ENCODE data around the gene NCF4.

NCF4 gene

DNA sequence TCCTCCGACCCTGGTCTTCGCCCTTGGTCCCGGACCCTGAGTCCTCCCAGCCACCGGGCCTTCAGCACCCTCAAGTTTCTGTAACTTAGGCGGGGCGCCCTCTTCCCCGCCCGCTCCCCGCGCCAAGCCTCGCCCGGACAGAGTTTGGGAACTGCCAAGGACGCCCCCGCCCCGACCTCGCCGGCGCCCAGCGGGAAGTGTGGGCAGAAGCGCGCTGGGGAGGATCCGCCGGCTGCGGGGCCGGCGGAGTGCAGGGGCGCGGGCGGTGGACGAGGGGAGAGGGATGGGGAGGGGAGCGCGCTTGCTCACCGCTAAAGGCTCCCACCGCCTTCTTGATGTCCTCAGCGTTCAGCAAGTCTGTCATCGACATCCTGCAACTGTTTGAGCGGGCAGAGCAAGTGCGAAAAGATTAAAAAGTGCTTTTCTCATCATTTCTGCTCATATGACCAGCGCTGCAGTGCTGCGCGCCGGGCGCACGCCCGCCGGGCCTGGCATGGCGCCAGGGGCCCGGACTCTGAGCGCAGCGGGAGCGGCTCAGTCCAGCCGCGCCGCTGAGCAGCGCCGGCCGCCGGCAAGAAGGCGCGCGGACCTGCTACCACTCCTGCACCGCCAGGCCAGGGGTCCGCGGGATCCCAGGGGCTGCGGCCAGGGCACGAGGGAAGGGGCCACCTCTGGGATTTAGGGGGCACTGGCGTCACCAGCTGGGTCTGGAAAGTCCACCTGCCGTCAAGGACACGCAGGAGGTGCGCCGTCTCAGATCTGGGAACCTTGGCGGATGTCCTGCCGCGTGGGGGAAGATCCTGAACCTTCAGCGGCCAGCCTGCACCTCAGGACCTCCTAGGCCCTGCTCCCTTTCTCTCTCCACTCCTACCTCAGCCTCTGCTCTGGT is 43.9 kb upstream of the NCF4 start, which contains the start of gene PVALB (continued):
- TF ChIP-seq ZNF155 (tag by site-specific recombination; IDR thresholded peaks at IDR 0.05) (no peak), KLF9 (tag by site-specific recombination; IDR thresholded peaks at IDR 0.05; ENCODE audit: low read depth) (no peak), ZNF433 (tag by site-specific recombination; IDR thresholded peaks at IDR 0.05; ENCODE audit: low read depth) (no peak), ZNF266 (tag by site-specific recombination; IDR thresholded peaks at IDR 0.05; ENCODE audit: low read depth) (no peak), YY2 (tag by site-specific recombination; IDR thresholded peaks at IDR 0.05) (no peak), ZNF548 (tag by site-specific recombination; IDR thresholded peaks at IDR 0.05) (no peak), SP7 (tag by site-specific recombination; IDR thresholded peaks at IDR 0.05) (no peak; the same call in 1 of the 2 replicates), ZNF121 (tag by site-specific recombination; IDR thresholded peaks at IDR 0.05) (no peak), ZEB2 (tag by site-specific recombination; IDR thresholded peaks at IDR 0.05) (no peak), ZNF621 (tag by site-specific recombination; IDR thresholded peaks at IDR 0.05) (no peak), ZNF214 (tag by site-specific recombination; IDR thresholded peaks at IDR 0.05; ENCODE audit: borderline replicate concordance) (no peak), ZNF157 (tag by site-specific recombination; IDR thresholded peaks at IDR 0.05) (no peak), ZNF510 (tag by site-specific recombination; IDR thresholded peaks at IDR 0.05; ENCODE audit: insufficient replicate concordance) (no peak), ZNF623 (tag by site-specific recombination; IDR thresholded peaks at IDR 0.05) (no peak), ZNF600 (tag by site-specific recombination; IDR thresholded peaks at IDR 0.05) (peak; percentile 48; the same call in 1 of the 2 replicates), ZNF791 (tag by site-specific recombination; IDR thresholded peaks at IDR 0.05) (no peak), IKZF3 (tag by site-specific recombination; IDR thresholded peaks at IDR 0.05) (peak; percentile 63; the same call in 1 of the 2 replicates), ZNF658 (tag by site-specific recombination; IDR thresholded peaks at IDR 0.05) (no peak), ZNF10 (tag by site-specific recombination; IDR thresholded peaks at IDR 0.05) (no peak), ZNF747 (tag by site-specific recombination; IDR thresholded peaks at IDR 0.05) (no peak), ZFHX2 (tag by site-specific recombination; conservative IDR thresholded peaks at IDR 0.05) (peak; percentile 96), ZBTB17 (tag by site-specific recombination; IDR thresholded peaks at IDR 0.05) (peak; percentile 82)
- TF ChIP-seq, protein P1, sequence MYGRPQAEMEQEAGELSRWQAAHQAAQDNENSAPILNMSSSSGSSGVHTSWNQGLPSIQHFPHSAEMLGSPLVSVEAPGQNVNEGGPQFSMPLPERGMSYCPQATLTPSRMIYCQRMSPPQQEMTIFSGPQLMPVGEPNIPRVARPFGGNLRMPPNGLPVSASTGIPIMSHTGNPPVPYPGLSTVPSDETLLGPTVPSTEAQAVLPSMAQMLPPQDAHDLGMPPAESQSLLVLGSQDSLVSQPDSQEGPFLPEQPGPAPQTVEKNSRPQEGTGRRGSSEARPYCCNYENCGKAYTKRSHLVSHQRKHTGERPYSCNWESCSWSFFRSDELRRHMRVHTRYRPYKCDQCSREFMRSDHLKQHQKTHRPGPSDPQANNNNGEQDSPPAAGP (tag by site-specific recombination; IDR thresholded peaks at IDR 0.05) = 0 out of 2 replicates have a peak, but pooled peaks have one; percentile 48
- TF ChIP-seq, protein P2, sequence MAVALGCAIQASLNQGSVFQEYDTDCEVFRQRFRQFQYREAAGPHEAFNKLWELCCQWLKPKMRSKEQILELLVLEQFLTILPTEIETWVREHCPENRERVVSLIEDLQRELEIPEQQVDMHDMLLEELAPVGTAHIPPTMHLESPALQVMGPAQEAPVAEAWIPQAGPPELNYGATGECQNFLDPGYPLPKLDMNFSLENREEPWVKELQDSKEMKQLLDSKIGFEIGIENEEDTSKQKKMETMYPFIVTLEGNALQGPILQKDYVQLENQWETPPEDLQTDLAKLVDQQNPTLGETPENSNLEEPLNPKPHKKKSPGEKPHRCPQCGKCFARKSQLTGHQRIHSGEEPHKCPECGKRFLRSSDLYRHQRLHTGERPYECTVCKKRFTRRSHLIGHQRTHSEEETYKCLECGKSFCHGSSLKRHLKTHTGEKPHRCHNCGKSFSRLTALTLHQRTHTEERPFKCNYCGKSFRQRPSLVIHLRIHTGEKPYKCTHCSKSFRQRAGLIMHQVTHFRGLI (tag by site-specific recombination; IDR thresholded peaks at IDR 0.05) = no peak
- TF ChIP-seq, protein P3, sequence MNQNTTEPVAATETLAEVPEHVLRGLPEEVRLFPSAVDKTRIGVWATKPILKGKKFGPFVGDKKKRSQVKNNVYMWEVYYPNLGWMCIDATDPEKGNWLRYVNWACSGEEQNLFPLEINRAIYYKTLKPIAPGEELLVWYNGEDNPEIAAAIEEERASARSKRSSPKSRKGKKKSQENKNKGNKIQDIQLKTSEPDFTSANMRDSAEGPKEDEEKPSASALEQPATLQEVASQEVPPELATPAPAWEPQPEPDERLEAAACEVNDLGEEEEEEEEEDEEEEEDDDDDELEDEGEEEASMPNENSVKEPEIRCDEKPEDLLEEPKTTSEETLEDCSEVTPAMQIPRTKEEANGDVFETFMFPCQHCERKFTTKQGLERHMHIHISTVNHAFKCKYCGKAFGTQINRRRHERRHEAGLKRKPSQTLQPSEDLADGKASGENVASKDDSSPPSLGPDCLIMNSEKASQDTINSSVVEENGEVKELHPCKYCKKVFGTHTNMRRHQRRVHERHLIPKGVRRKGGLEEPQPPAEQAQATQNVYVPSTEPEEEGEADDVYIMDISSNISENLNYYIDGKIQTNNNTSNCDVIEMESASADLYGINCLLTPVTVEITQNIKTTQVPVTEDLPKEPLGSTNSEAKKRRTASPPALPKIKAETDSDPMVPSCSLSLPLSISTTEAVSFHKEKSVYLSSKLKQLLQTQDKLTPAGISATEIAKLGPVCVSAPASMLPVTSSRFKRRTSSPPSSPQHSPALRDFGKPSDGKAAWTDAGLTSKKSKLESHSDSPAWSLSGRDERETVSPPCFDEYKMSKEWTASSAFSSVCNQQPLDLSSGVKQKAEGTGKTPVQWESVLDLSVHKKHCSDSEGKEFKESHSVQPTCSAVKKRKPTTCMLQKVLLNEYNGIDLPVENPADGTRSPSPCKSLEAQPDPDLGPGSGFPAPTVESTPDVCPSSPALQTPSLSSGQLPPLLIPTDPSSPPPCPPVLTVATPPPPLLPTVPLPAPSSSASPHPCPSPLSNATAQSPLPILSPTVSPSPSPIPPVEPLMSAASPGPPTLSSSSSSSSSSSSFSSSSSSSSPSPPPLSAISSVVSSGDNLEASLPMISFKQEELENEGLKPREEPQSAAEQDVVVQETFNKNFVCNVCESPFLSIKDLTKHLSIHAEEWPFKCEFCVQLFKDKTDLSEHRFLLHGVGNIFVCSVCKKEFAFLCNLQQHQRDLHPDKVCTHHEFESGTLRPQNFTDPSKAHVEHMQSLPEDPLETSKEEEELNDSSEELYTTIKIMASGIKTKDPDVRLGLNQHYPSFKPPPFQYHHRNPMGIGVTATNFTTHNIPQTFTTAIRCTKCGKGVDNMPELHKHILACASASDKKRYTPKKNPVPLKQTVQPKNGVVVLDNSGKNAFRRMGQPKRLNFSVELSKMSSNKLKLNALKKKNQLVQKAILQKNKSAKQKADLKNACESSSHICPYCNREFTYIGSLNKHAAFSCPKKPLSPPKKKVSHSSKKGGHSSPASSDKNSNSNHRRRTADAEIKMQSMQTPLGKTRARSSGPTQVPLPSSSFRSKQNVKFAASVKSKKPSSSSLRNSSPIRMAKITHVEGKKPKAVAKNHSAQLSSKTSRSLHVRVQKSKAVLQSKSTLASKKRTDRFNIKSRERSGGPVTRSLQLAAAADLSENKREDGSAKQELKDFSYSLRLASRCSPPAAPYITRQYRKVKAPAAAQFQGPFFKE (tag by site-specific recombination; IDR thresholded peaks at IDR 0.05; ENCODE audit: borderline replicate concordance) = no peak
- TF ChIP-seq, protein P4, sequence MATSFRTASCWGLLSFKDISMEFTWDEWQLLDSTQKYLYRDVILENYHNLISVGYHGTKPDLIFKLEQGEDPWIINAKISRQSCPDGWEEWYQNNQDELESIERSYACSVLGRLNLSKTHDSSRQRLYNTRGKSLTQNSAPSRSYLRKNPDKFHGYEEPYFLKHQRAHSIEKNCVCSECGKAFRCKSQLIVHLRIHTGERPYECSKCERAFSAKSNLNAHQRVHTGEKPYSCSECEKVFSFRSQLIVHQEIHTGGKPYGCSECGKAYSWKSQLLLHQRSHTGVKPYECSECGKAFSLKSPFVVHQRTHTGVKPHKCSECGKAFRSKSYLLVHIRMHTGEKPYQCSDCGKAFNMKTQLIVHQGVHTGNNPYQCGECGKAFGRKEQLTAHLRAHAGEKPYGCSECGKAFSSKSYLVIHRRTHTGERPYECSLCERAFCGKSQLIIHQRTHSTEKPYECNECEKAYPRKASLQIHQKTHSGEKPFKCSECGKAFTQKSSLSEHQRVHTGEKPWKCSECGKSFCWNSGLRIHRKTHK (tag by site-specific recombination; IDR thresholded peaks at IDR 0.05) = no peak
- TF ChIP-seq, protein P5, sequence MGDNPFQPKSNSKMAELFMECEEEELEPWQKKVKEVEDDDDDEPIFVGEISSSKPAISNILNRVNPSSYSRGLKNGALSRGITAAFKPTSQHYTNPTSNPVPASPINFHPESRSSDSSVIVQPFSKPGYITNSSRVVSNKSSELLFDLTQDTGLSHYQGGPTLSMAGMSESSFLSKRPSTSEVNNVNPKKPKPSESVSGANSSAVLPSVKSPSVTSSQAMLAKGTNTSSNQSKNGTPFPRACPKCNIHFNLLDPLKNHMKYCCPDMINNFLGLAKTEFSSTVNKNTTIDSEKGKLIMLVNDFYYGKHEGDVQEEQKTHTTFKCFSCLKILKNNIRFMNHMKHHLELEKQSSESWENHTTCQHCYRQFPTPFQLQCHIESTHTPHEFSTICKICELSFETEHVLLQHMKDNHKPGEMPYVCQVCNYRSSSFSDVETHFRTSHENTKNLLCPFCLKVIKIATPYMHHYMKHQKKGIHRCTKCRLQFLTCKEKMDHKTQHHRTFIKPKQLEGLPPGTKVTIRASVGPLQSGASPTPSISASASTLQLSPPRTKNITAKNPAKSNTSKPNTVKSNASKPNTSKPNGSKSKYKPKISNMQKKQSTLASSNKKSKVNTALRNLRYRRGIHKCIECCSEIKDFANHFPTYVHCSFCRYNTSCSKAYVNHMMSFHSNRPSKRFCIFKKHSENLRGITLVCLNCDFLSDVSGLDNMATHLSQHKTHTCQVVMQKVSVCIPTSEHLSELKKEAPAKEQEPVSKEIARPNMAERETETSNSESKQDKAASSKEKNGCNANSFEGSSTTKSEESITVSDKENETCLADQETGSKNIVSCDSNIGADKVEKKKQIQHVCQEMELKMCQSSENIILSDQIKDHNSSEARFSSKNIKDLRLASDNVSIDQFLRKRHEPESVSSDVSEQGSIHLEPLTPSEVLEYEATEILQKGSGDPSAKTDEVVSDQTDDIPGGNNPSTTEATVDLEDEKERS (tag by site-specific recombination; IDR thresholded peaks at IDR 0.05) = no peak

All from HEK293 (cell line).